Activated CD8-positive, alpha-beta memory T cell treated with anti-CD3 and anti-CD28 coated beads, Interleukin-2, amount 50 U/mL, for 48 hours (primary cell): ENCODE data around the gene EIF4G3.
"Not testable (repeated sequence)": the region's sequence is repeated elsewhere in the genome, so short reads cannot be mapped to it uniquely, and the experiment has no call there.

Experiments used
- DNase-seq: peaks from one replicate; pipeline ENCODE4 v3.0.0-alpha.2; 2020

Gene EIF4G3

DNA sequence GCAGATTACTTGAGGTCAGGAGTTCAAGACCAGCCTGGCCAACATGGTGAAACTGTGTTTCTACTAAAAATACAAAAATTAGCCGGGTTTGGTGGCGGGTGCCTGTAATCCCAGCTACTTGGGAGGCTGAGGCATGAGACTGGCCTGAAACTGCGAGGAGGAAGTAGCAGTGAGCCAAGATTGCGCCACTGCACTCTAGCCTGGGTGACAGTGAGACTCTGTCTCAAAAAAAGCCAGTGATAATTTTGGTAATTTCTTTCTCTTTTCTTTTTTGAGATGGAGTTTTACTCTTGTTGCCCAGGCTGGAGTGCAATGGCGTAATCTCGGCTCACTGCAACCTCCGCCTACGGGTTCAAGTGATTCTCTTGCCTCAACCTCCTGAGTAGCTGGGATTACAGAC lies 324.9 kb downstream of the EIF4G3 start:
- not testable (repeated sequence) for DNase-seq

GRCh38 chr1:20850021-20850420 lies 326.7 kb downstream of the EIF4G3 start:
- no peak for DNase-seq

GRCh38 chr1:20849100-20849499 lies 327.6 kb downstream of the EIF4G3 start:
- DNase-seq: no peak

- DNase-seq: no peak
Observed at GRCh38 chr1:20848162-20848561, 328.5 kb downstream of the EIF4G3 start.

GRCh38 chr1:20847611-20848080 lies 329.1 kb downstream of the EIF4G3 start:
- no peak for DNase-seq

DNA sequence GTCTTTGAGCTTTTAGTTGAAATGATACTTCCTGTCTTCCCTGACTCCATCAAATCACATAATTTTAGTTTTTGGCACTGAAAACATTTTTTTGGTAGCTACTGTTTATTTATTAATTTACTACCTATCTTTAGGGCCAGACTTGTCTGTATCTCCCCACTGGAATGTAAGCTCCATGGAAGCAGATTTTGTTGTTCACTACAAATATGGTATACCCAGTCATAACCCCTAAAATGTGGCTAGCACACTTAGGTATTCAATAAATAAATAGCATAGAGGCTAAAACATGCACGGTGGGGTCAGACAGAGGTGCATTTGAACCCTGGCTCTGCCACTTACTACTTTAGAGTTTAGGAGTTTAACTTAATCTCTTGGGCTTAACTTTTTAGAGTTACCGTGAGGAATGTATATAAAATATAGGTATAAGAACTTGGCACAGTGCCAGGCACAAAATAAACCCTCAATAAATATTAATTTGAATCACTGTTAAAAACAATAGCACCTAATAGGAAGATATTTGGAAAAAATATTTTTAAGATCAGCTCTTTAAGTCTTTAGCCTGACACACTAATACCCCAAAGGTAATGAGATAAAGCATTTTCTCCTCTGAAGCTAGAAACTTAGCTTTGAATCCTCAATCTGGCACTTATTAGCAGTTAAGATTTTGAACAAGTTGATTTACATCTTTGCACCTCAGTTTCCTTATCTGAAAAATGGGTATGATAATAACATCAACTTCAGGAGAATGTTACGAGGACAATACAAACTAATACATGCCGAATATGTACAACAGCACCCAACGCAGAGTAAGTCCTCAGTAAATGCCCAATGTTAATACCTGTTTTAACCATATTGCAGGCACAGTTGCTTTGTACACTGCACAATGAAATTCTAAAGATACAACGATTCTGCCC lies 330.0 kb downstream of the EIF4G3 start:
- DNase-seq: no peak

GRCh38 chr1:20840731-20841130 lies 336.0 kb downstream of the EIF4G3 start:
- DNase-seq: no peak

- no peak for DNase-seq
Observed at GRCh38 chr1:20837554-20838192, 339.0 kb downstream of the EIF4G3 start.

GRCh38 chr1:20836230-20836629 lies 340.5 kb downstream of the EIF4G3 start:
- no peak for DNase-seq

- DNase-seq: no peak
Observed at GRCh38 chr1:20834780-20835179, 341.9 kb downstream of the EIF4G3 start.

GRCh38 chr1:20834192-20834591 lies 342.5 kb downstream of the EIF4G3 start:
- DNase-seq: no peak

- DNase-seq: no peak
Observed at GRCh38 chr1:20830378-20830777, 346.3 kb downstream of the EIF4G3 start.

GRCh38 chr1:20829946-20830345 lies 346.8 kb downstream of the EIF4G3 start:
- DNase-seq: no peak

GRCh38 chr1:20829531-20829930 lies 347.2 kb downstream of the EIF4G3 start:
- DNase-seq: no peak

DNA sequence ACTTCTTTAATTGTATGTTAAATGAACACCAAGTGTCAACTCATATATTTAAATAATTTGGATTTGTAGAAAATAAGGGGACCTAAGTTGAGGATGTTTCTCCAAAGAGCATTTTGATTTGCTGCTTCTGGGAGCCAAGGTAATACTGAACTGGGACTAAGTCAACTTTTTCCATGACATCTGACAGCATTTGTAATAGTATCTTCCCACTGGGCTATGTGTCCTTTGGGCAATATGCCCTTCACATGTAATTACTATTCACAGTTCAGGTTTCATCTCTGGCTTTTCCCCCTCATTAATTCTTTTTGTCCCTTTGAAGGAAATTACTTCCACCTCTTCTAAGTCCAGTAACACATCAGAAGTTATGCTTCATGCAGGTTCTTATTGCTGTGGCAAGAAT lies 352.9 kb downstream of the EIF4G3 start:
- DNase-seq: no peak

DNA sequence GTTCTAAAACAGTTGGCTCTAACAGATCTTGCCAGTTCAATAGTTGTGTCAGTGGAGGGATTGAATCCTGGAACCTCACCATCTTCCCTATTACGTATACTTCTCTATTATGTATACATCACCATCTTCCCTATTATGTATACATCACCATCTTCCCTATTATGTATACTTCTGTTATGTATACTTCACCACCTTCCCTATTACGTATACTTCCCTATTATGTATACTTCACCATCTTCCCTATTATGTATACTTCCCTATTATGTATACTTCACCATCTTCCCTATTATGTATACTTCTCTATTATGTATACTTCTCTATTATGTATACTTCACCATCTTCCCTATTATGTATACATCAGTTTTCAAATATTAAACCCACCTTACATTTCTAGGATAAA lies 355.2 kb downstream of the EIF4G3 start:
- no peak for DNase-seq

DNA sequence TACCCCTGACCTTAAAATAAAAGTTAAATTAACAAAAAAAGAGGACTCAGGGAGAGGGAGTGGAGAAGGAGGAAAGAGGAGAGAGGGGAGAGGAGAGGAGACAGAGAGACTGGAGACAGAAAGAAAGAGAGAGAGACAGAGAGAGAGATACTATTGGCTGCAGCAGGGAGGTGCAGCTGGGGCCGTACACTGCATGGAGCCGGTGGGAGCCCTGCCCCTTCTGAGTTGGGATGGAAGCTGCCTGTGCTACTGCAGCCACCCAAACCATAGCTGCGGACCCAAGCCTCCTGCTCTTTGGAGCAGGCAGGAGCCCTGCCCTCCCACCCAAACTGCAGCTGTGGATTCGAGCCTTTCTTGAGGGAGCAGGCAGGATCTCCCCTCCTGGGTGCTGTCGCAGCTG lies 356.9 kb downstream of the EIF4G3 start:
- DNase-seq: no peak

GRCh38 chr1:20814534-20814871 lies 362.2 kb downstream of the EIF4G3 start:
- DNase-seq: no peak

DNA sequence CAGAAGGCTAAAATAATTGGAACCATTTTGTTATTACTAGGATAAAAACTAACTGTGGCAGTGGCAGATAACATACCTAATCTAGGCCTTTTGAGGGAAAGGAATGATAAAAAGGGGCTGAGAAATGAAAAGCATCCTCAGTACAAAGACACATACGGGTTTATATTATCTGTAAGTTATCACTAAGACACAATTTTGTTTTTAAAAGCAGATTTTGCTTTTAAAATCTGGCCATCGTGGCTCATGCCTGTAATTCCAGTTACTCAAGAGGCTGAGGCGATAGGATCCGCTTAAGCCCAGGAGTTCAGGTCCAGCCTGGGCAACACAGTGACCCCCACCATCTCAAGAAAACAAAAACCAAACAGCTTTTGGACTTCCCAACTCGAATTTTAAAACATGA lies 364.8 kb downstream of the EIF4G3 start:
- no peak for DNase-seq

- DNase-seq: no peak
Observed at GRCh38 chr1:20793236-20793635, 383.5 kb downstream of the EIF4G3 start.

DNA sequence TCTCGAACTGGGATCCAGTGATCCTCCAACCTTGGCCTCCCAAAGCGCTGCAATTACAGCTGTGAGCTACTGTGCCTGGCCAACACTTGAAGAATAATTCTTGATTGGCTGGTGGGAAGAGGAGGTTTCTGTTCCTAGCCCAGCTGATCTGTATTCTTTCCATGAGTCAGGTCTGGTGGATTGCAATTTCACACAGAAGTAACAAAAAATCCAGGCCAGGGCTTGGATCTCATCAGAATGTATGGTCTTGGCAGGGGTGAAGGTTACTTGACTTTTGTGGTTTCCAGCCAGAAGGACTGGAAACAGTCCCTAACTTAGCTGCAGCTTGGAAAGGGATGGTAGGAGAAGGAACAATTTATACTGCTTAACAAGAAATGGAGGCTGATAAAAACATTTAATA lies 384.5 kb downstream of the EIF4G3 start:
- no peak for DNase-seq

DNA sequence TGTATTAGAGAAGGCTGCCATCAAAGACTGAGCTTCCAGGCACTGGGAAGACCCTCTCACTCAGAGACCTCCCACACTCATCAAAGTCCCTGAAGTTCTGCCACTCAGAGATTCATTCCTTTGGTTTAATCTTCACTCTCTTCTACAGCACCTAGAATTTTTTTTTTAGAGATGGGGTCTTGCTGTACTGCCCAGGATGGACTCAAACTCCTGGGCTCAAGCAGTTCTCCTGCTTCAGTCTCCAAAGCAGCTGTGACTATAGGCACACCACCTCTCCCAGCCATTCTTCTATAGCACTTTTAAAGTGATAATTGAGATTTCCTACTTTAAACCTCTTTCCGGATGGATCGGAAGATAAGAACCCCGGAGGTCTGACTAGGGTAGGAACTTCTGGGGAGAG lies 385.9 kb downstream of the EIF4G3 start:
- DNase-seq: no peak

- DNase-seq: not testable (repeated sequence)
Observed at GRCh38 chr1:20789598-20789997, 387.1 kb downstream of the EIF4G3 start.
